Measurements from ENCODE around the gene FGF14.

- TF ChIP-seq POLR2AphosphoS5 (IDR thresholded peaks at IDR 0.05) (no peak), CTCF (IDR thresholded peaks at IDR 0.05) (no peak), POLR2A (IDR thresholded peaks at IDR 0.05) (no peak)
These were observed 189.1 kb downstream of the FGF14 start for GRCh38 chr13:102212729-102213128.
